GM19438 (cell line): ENCODE data around the gene HHIPL1.

Source experiments
- ATAC-seq: cut with Tn5 transposase; IDR thresholded peaks from one replicate; pipeline ENCODE4 v1.9.1; 2021; ENCODE audit warnings: low read depth; ENCODE audit not compliant: unreplicated experiment

Gene HHIPL1

DNA sequence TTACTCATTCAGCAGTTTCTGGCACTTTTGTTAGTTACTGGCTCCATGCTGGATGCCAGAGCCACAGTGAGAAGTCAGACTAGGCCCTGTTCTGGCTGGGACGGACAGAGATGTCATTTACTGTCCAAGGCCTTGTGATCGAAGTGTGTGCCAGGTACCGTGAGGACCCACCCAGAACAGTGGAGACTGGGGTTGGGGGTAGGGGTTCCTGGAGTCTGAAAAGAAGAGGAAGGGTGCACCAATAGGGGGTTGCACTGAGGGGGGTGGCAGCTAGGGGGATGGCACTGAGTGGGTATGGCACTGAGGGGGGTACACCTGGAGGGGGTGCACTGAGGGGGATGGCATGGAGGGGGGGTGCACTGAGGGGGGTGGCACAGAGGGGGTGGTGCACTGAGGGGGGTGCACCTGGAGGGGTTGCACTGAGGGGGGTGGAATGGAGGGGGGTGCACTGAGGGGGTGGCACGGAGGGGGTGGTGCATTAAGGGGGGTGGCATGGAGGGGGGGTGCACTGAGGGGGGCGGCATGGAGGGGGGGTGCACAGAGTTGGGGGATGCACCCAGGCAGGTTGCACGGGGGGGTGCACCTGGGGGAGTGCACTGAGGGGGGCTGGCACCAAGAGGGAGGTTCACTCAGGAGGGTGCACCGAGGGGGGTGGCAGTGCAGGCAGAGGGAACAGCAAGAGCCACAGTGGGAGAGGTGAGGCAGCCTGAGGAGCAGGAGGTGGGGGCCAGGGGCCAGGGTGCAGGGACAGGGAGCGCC lies 28.6 kb downstream of the HHIPL1 start:
- no peak for ATAC-seq

DNA sequence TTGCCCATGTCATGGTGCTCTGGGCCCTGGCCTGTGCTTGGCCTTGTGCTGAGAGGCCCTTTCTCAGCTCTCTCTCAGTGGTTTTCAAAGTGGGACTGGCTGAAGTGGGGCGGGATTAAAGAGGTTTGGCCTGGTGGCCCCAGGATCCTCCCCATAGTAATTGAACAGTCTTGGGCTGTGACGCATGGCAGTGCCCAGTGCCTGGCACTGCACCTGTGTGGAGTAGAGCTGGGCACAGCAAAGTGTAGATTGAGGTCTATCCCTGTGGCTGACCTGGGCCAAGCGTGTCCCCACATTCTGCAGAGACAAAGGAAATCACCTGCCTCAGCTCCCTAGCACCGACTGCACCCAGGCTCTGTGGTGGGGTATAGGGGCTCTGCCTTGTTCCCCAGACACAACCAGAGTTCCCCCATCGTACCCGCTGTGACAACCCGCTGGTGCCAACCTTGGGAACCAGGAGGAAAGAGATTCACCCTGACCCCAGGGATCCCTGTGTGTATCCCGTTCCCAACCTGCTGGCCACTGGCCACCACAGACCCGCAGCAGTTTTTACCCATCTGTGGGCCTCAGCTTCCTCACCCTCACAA lies 29.2 kb downstream of the HHIPL1 start:
- ATAC-seq, result no peak

DNA sequence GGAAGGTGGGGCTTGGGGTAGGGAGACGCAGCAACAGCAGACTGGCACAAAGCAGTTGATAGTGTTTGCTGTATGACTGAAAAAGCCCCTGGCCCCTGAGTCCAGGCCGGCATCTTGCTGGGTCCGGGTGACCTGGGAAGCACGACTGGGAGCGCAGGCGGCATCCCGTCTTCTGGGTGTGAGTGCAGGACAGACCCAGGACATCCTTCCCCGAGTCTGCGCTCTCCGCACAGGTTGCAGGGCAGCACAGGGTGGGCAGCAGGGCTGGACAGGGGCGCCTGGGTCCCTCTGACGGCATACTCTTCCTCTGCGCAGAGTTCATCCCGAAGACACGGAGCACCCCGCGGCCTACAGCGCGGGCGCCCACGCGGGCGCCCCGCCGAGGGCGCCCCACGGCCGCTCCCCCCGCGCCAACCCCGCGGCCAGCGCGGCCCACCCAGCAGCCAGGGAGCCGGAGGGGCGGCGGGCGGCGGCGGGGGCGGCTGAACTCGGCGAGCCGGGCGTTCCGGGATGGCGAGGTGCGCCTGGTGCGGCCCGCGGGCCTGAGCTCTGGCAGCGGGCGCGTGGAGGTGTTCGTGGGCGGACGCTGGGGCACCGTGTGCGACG lies 29.9 kb downstream of the HHIPL1 start:
- no peak for ATAC-seq

DNA sequence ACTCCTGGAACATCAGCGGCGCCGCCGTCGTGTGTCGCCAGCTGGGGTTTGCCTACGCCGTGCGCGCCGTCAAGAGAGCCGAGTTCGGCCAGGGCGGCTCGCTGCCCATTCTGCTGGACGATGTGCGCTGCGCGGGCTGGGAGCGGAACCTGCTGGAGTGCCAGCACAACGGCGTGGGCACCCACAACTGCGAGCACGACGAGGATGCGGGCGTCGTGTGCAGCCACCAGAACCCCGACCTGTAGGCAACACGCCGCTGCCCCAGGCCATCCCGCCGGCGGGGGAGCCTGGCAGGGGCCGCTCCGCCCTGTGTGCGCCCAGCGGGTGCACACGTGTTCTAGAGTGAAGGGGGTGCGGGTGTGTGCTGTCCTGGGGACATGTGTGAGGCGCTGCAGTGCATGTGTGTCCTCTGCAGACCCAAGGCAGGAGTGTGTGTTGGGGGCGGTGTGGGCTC lies 30.5 kb downstream of the HHIPL1 start:
- no peak for ATAC-seq

DNA sequence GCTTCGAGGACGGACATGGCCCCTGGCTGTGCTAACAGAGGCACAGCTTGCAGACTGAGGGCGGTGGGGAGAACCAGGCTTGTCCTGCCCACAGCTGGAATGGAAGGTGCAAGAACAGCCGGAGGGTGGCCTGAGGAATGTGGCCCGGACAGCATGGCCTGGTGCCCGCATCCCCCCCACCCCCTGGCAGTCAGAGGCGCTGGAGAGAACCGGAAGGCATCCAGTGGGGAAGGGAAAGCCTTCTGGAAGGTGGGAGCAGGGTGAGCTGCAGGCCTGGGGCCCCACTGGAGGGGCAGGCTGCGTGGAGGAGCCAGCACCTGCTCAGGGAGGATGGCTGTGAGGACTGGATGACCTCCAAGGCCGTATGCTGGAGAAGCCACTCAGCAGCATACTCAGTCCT lies 31.0 kb downstream of the HHIPL1 start:
- ATAC-seq, result no peak

DNA sequence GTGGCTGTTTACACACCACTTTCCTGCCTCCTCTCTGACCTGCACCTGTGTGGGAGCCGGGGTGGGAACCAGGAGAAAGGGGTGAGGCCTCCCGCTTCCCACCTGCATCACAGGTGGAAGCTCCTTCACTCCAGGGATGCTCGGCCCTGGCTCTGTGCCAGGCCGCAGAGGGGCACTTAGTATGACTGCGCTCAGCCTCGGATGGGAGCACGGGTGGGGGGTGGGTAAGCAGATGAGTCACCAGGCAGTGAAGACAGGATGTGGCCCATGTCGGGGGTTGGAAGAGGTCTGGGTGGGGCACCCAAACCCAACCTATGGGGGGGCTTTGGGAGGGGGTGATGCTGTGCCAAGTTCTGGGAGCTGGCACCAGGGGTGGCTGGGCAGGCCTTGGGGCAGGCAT lies 31.7 kb downstream of the HHIPL1 start:
- ATAC-seq, result no peak

DNA sequence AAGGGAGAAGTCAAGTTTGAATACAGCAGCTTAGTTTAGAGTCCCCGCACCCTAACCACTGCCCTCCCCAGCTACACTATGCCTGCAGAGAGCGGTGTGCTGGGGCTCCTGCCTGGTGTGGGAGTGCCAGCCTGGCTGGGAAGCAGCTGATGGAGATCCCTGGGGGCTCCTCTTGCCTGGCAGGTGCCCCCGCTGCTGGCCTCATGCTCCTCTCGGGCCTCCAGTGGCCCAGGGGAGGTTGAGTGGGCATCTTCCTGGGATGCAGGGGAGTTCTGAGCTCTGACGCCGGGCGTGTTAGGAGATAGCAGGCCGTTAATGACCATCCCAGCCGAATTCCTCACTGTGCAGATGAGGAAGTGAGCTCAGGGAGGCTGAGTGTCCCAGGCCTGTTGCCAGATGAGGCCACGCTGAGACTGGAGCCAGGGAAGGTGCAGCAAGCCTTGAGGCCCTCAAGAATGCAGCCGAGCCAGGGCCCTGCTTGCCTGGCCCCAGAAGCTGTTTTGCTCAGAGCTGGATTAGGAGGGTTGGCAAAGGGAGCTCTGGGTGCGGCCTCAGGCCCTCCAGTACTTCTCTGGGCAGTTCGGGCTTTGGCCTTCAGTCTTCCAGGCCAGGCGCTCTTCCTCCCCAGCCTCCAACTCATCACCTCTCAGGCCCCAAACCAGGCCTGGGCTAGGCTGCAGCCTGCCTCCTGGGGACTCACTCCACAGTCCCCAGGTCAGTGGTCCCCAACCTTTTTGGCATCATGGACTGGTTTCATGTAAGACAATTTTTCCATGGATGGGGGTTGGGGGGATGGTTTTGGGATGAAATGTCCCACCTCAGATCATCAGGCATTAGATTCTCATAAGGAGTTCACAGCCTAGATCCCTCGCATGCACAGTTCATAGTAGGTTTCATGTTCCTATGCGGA lies 32.6 kb downstream of the HHIPL1 start:
- ATAC-seq, result no peak

DNA sequence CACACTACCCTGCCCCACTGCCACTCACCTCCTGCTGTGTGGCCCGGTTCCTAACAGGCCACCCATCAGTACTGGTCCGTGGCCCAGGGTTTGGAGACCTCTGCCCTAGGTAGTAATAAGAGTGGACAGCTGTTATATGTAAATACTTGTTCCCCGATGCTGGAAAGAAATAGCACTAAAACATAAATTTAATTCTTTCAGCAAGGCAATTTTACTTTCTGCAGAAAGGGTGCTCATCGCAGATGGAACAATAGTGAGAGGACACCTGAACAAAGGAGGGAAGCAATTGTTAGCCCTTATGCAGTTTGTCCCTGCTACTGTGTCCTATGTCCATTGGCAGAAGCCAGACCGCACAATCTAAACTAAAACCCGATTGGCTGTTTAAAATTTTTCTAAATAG lies 33.3 kb downstream of the HHIPL1 start:
- no peak for ATAC-seq

DNA sequence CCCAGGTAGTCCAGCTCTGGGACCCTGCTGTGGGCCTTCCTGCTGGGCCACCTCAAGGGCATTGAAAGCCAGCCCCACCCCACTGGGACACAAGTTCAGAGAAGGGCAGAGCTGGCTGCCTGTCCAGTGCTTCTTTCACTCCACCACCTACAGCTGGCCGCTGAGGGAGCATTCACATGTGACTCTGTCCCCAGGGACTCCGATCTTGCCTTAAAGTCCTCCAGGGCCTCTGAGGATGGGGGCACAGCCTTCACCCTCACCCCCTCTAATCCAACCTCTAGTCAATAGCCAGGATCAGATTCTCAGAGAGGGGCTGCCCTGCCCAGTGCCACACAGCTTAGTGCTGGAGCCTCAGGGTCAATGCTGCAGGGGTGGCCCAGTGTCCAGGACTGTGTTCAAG lies 34.2 kb downstream of the HHIPL1 start:
- no peak for ATAC-seq

DNA sequence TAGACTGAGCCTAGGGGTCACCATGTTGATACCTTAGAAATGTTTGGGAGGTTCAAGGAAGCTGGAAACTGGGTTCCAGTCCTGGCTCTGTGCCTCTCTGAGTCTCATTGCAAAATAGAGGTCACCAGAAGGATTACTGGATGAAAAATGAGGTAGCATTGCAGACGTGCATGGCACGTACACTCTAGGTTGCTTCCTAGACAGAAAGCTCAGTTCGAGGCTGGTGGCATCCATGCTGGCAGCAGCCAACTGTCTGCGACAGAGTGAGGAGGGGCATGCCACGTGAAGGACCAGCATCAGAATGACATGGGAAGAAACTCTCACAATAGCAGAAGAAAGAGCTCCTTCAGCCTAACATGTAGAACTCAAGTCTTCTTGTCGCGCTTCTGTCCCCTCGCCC lies 34.6 kb downstream of the HHIPL1 start:
- no peak for ATAC-seq

DNA sequence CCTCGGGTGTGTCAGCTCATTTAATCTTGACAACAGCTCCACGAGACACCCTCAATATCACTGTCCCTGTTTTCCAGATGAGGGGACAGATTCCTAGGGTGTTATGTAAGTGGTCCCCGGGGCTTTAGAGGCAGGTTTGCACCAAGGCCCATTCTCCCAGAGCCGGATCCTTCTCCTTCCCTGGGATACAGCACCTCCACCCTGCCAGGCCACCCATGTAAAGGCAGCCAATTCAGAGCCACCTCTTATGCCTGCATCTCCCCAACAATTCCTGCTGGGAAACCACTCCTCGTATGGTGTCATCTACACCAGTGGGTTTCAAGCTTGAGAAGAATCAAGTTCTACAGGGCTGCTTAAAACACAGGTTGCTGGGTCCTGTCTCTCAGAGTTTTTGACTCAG lies 35.1 kb downstream of the HHIPL1 start:
- ATAC-seq, result no peak

DNA sequence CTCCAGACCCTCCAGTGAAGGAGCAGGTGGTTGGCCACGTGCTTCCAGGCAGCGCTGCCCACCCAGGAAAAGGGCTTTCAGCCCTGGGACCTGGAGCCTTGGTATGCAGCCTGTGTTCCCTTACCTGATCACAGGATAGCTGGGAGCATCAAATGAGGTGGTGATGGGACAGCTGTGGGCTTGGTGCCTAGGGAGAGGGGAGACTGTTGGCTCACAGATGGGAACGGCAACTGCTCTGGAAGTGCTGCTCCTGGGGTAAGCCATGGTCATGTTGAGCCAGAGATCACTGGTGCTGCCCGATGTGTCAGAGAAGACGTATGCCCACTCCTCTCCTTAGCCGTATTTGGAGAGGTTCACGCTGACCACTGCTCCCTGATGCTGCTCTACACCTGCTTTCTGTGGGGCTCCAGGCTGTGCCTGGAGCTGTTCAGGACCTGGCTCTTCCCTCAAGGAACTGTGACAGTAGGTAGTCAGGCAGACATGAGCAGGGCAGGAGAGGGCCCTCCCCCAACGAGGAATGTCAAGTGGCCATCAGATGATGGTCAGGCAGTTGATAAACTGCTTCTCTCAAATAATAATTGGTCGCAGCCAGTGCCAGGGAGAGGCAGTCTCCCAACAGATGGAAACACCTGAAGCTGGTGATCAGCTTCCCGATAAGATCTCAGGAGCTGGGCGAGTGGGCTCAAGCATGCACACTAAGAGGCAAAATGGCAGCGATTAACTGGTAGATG lies 36.3 kb downstream of the HHIPL1 start:
- ATAC-seq, result no peak

DNA sequence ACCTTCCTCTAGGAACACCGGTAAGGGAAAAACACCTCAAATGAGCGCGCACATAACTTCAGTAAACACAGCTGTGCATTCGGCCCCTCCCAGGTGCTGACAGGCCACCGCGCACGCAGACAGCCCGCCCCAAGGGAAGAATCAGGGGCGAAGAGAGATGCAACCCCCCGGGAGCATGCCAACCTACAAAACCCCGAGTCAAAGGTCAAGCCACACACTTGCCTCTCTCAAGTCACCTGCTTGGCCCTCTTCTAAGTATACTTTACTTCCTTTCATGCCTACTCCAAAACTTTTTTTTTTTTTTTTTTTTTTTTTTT lies 36.9 kb downstream of the HHIPL1 start:
- ATAC-seq, result no peak

DNA sequence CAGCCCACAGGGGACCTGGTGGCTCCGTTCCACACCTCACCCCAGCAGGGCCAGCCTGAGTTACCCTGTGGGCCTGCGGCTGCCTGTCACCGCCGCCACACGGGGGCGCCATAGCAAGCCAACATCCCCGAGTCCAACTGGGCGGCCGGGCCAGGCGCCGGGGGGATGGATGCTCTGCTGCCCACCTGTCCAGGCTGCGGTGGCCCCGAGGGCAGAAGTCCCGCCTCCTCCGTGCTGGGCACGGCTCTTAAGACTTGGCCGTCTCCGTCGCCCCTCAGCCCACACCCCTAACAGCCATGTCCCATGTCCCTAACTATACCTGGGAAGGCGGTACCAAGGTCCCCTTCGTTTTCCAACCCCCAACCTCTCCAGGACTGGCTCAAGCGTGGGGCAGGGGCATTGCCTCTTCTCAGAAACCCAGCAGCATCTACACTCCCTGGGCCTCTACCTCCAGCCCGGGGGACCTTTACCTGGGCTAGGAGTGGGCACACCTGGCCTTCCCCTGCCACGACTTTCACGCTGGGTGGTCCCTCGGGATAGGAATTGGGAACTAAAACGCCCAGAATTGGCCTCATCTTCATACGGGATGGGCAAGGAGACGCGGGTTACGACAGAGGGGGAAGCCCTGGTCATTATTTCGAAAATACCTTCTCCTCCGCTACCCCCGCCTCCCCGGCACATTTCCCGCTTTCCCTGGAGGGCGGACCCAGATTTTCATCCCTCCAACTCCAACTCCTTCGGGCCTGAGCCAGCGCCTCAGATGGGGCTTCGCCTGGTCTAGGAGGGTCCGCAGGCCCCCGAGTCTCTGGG lies 38.1 kb downstream of the HHIPL1 start:
- ATAC-seq, result peak; percentile 37

DNA sequence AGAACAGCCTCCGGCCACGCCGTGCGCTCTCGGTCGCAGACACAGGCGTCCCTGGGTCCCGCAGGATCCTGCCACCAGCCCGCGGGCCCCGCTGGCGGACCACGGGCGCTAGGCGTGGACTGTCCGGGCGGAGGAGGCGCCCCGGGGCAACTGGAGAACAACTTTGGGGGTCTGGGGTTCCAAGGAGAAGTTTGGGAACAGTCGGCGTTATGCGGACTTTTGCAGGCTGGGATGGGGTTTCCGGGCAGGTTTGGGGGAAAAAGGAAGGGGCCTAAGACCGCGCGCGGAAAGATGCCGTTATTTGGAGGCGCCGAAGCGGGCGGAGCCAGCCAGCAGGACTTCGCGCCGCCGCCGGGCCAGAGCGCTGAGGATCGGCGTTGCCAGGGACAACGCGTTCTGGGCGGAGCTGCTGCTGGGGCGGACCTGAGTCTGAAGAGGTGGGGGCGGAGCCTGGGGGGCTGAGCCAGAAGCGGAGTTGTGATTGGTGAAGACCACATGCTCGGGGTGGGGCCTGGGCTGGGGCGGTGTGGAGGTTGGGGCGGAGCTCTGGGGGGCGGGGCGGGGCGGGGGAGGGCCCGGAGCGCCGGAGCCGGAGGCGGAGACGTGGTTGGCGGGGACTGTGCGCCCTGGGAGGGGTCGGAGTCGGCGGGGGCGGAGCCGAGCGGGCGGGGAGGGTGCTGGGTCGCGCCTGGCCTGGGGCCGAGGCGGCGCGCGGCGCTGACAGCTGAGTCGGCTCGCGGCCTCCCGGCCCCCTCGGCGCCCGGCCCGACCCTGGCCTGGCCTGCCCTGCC lies 38.9 kb downstream of the HHIPL1 start, which contains the start of gene CYP46A1:
Gene CYP46A1, plus strand, starts transcription at position 680 of the 791 bp plus-strand sequence. CDS start 120 bp downstream, outside the sequence.
- peak; percentile 93 for ATAC-seq

DNA sequence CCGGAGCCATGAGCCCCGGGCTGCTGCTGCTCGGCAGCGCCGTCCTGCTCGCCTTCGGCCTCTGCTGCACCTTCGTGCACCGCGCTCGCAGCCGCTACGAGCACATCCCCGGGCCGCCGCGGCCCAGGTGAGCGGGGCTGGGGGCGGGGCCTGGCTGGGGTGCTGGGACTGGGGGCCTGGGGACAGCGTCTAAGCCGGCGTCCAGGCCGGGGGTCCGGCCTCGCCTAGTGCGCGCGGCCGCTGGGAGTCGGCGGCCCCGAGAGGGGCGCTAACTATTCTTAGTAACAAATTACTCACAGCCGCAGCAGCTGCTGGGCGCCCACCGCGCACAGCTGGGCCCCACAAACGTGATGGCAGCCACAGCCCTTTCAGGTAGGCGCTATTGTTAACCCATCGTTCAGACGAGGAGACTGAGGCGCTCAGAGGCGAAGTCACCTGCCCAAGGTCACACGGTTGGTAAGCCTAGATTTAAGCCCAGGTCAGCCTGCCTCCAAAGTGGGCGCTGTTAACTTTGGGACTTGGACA lies 39.5 kb downstream of the HHIPL1 start:
- ATAC-seq, result peak; percentile 22

DNA sequence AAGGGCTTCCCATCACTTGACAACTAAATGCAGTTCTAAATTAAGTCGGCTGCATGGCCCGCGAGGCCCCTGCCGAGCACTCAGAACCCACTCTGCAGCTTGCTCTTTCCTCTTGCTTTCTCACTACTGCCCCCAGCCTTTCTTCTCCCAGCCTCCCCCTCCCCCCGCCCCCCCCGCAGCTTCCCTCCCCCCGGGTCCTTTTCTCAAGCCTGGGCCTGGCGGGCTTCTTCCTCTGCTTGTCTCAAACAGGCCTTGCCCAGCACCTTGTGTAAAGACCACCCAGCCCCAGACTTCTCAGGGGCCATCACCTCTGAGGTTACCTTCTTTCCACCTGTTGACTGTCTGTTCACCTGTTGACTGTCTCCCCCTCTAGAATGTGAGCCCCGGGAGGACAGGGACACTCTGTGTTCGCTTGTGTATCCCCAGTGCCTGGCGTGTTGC lies 40.2 kb downstream of the HHIPL1 start:
- no peak for ATAC-seq

DNA sequence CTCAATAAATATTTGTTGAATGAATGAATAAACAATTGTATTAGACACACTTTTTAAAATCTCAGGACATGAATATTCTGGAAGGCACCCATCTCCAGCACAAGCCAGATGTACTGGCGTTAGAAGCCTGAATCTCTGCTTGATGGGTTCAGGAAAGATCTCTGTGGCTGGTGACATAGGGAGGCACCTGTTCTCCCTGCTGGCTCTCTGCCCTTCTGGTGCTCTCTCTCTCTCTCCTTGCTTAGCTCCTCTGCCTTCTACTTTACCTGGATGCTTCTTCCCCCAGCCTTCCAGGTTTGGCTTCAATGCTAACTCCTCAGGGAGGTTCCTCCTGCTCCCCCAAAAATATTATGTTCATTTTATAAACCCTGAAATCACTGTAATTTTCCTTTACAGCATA lies 40.7 kb downstream of the HHIPL1 start:
- no peak for ATAC-seq
